SK-N-SH (cell line): ENCODE data around the gene KRT80. TPM values are rescaled to one million over a fixed set of nuclear protein-coding genes. Genes with fewer than 3 reads are reported as not detected.

Experiments
- CTCF ChIA-PET: fragments of 300-600, 350-600 bp; formaldehyde crosslinking; extraction: SDS; loops from one replicate; lab custom pipeline; 2021; lab: Yijun Ruan, JAX
- POLR2A ChIA-PET: fragments of 350-600 bp; sonication (Branson Sonifier 250); formaldehyde crosslinking; extraction: SDS; loops from one replicate; lab custom pipeline; 2020; ENCODE audit warnings: antibody characterized with exemption, inconsistent platforms; lab: Yijun Ruan, JAX
- DNase-seq: peaks from one replicate; pipeline ENCODE4 v3.0.0; 2012
- H2AFZ ChIP-seq: fragments of 200-600 bp; sonication (generic); 2 replicates; pipeline ENCODE4 v1.8.1; 2016; ENCODE audit warnings: antibody characterized with exemption, mild to moderate bottlenecking, low read depth
- H3F3A ChIP-seq: fragments of 200-600 bp; sonication (generic); replicated peaks from 2 replicates; pipeline ENCODE3; 2016; ENCODE audit warnings: antibody characterized with exemption, mild to moderate bottlenecking; ENCODE audit not compliant: insufficient read depth
- H3K27ac ChIP-seq, 2 experiments: fragments of 200-500 bp in 1 of 2; fragments of 200-600 bp in 1 of 2; sonication (Bioruptor generic) in 1 of 2; sonication (generic), shearing (Covaris generic) in 1 of 2; 2 replicates each; pipeline versions ENCODE4 v1.5.1 to v1.6.1; 2014 to 2016; ENCODE audit warnings: low read depth in 2 of 2, inconsistent platforms in 1 of 2, low read length in 1 of 2, mild to moderate bottlenecking in 1 of 2, mixed read lengths in 1 of 2
- H3K27me3 ChIP-seq: fragments of 200-600 bp; sonication (generic), shearing (Covaris generic); 2 replicates; pipeline ENCODE4 v1.6.1; 2016; ENCODE audit warnings: mixed run types; ENCODE audit not compliant: insufficient read depth
- H3K36me3 ChIP-seq, 2 experiments: fragments of 200-500 bp in 1 of 2; fragments of 200-600 bp in 1 of 2; sonication (Bioruptor generic) in 1 of 2; sonication (generic) in 1 of 2; replicated peaks in 1 of 2; 2 replicates each; pipeline versions ENCODE3 to v1.5.1; 2014 to 2016; ENCODE audit warnings: low read length in 1 of 2, mild to moderate bottlenecking in 1 of 2; ENCODE audit not compliant: insufficient read depth in 2 of 2, control insufficient read depth in 1 of 2
- H3K4me1 ChIP-seq, 2 experiments: fragments of 200-500 bp in 1 of 2; fragments of 200-600 bp in 1 of 2; sonication (Bioruptor generic) in 1 of 2; sonication (generic), shearing (Covaris generic) in 1 of 2; 2 replicates each; pipeline versions ENCODE4 v1.5.1 to v1.6.1; 2014 to 2016; ENCODE audit warnings: low read depth in 1 of 2, low read length in 1 of 2, mixed run types in 1 of 2; ENCODE audit not compliant: insufficient read depth in 2 of 2, control insufficient read depth in 1 of 2
- H3K4me2 ChIP-seq: fragments of 200-600 bp; sonication (generic), shearing (Covaris generic); 2 replicates; pipeline ENCODE4 v1.6.1; 2017; ENCODE audit warnings: mixed run types
- H3K4me3 ChIP-seq, 2 experiments: fragments of 200-500 bp in 1 of 2; fragments of 200-600 bp in 1 of 2; sonication (Bioruptor generic) in 1 of 2; sonication (generic), shearing (Covaris generic) in 1 of 2; 2 replicates each; pipeline versions ENCODE4 v1.5.1 to v1.8.1; 2014 to 2016; ENCODE audit warnings: low read depth in 2 of 2, inconsistent platforms in 1 of 2, low read length in 1 of 2, mild to moderate bottlenecking in 1 of 2, mixed read lengths in 1 of 2, moderate library complexity in 1 of 2
- H3K79me2 ChIP-seq: fragments of 200-600 bp; sonication (generic); 2 replicates; pipeline ENCODE4 v1.8.1; 2017; ENCODE audit warnings: mild to moderate bottlenecking; ENCODE audit not compliant: insufficient read depth
- H3K9ac ChIP-seq: fragments of 200-600 bp; sonication (generic); 2 replicates; pipeline ENCODE4 v1.6.1; 2017; ENCODE audit warnings: mixed run types
- H3K9me2 ChIP-seq: fragments of 200-600 bp; sonication (generic); 2 replicates; pipeline ENCODE4 v1.6.1; 2017; ENCODE audit warnings: mixed run types
- H3K9me3 ChIP-seq: fragments of 200-600 bp; sonication (generic); 2 replicates; pipeline ENCODE4 v1.6.1; 2017; ENCODE audit warnings: mixed run types, mild to moderate bottlenecking, moderate library complexity
- H4K20me1 ChIP-seq: fragments of 200-600 bp; sonication (generic); 2 replicates; pipeline ENCODE4 v1.6.1; 2017; ENCODE audit warnings: mild to moderate bottlenecking, mixed run types; ENCODE audit not compliant: insufficient read depth
- ELF1 ChIP-seq: IDR thresholded peaks from 2 replicates; pipeline ENCODE4 v1.4.0; 2012
- EP300 ChIP-seq, 2 experiments: IDR thresholded peaks; 2 replicates each; pipeline versions ENCODE4 v1.4.0 to v1.6.1; 2012; ENCODE audit warnings: borderline replicate concordance in 1 of 2, low read depth in 1 of 2, low read length in 1 of 2
- FOXJ3 ChIP-seq: sonication (generic); formaldehyde crosslinking; IDR thresholded peaks from 2 replicates; pipeline ENCODE4 v1.5.1; 2020; ENCODE audit warnings: mild to moderate bottlenecking, missing genetic modification reagents
- IRF3 ChIP-seq: fragments of 150-350 bp; IDR thresholded peaks from 2 replicates; pipeline ENCODE4 v1.6.1; 2016; ENCODE audit warnings: mild to moderate bottlenecking, low read depth, low read length
- NFIC ChIP-seq: IDR thresholded peaks from 2 replicates; pipeline ENCODE4 v1.4.0; 2012; ENCODE audit warnings: borderline replicate concordance
- NRF1 ChIP-seq: IDR thresholded peaks from 2 replicates; pipeline ENCODE4 v1.6.1; 2012; ENCODE audit warnings: low read depth, mild to moderate bottlenecking, low read length
- POLR2AphosphoS5 ChIP-seq: IDR thresholded peaks from 2 replicates; pipeline ENCODE4 v1.6.1; 2012; ENCODE audit warnings: low read depth, low read length
- SMC3 ChIP-seq: IDR thresholded peaks from 2 replicates; pipeline ENCODE4 v1.6.1; 2012; ENCODE audit warnings: low read depth, low read length, improper control_type of control experiment
- YY1 ChIP-seq: IDR thresholded peaks from 2 replicates; pipeline ENCODE4 v1.4.0; 2012; ENCODE audit warnings: low read depth, mild to moderate bottlenecking
- WGBS: methylation state at CpG from one replicate; pipeline ENCODE4 v1.1.6; 2017; ENCODE audit warnings: low lambda C conversion rate; 5-methylcytosine and 5-hydroxymethylcytosine counted together
- polyA plus RNA-seq, 3 experiments: library from polyadenylated mRNA; depleted of rRNA; stranded (reverse); fragments of >200 nt; gene quantifications; 2 replicates each; pipeline ENCODE4 v1.2.3, GENCODE V29; 2012

The KRT80 gene
- polyA plus RNA-seq, 1 of the 3 experiments (the other 2 are of a cell fraction), result 14.9 TPM

GRCh38 chr12:52223406-52224039 lies 31.7 kb upstream of the KRT80 start:
- 78% methylated on average over 5 of the region's 5 CpGs for WGBS
- peak overlapping the region in 1 of 2 experiments; percentile 32; a peak in 1 of 4 replicates for H3K27ac ChIP-seq

GRCh38 chr12:52222692-52223091 lies 30.9 kb upstream of the KRT80 start:
- Histone ChIP-seq H3K4me3 (no peak overlapping the region), H3K9me3 (peaks cover 4% of the 10 kb centered on the region; the same call in 1 of the 2 replicates), H3K4me1 (peaks cover 0 to 3% of the 10 kb centered on the region in 2 experiments; a peak in 1 of 4 replicates), H3K4me2 (no peak overlapping the region), H3K36me3 (no peaks in the 10 kb centered on the region), H3K79me2 (no peaks in the 10 kb centered on the region), H3K9me2 (no peaks in the 10 kb centered on the region), H2AFZ (no peak overlapping the region), H3F3A (peaks cover 31% of the 10 kb centered on the region), H3K27me3 (no peaks in the 10 kb centered on the region), H4K20me1 (no peaks in the 10 kb centered on the region), H3K27ac (peak overlapping the region in 1 of 2 experiments; percentile 18; a peak in 1 of 4 replicates), H3K9ac (no peak overlapping the region)
- ChIA-PET CTCF (interaction anchor here (0.7 to 3.0 kb wide), 18 partner anchors 8 to 197 kb away, joined by 3 to 23 read pairs (median 6); partner anchors contain the start of gene KRT83), POLR2A (no interaction called here)
- no peak for DNase-seq
- TF ChIP-seq IRF3, result no peak
- TF ChIP-seq EP300 (IDR thresholded peaks at IDR 0.05; ENCODE audit: borderline replicate concordance in 1 of 2, low read depth in 1 of 2, low read length in 1 of 2), result no peak
- no peak for TF ChIP-seq SMC3
- TF ChIP-seq NFIC, result no peak
- TF ChIP-seq FOXJ3 (CRISPR knock-in tag), result no peak
- no peak for TF ChIP-seq NRF1
- 79% methylated on average over 4 of the region's 4 CpGs for WGBS

More at GRCh38 chr12:52223406-52224039, 31.7 kb upstream of the KRT80 start:
- Histone ChIP-seq H3K79me2 (no peaks in the 10 kb centered on the region), H2AFZ (peak overlapping the region; percentile 43; the same call in 1 of the 2 replicates), H3K27me3 (no peaks in the 10 kb centered on the region), H3K4me3 (no peak overlapping the region), H3K36me3 (no peaks in the 10 kb centered on the region), H3K4me2 (no peak overlapping the region), H3K9ac (no peak overlapping the region), H3K4me1 (no peaks in the 10 kb centered on the region; a peak in 1 of 4 replicates), H4K20me1 (no peaks in the 10 kb centered on the region), H3K9me2 (no peaks in the 10 kb centered on the region), H3F3A (peaks cover 31% of the 10 kb centered on the region), H3K9me3 (peaks cover 4% of the 10 kb centered on the region; the same call in 1 of the 2 replicates)
- POLR2A ChIA-PET, result interaction anchor here (0.6 kb wide), 1 partner anchor 21 kb away, joined by 3 read pairs; no protein-coding TSS in a partner anchor
- DNase-seq, result no peak
- TF ChIP-seq POLR2AphosphoS5 (no peak), YY1 (no peak), ELF1 (no peak)
- CTCF ChIA-PET, result interaction anchor here (0.6 to 3.0 kb wide), 6 partner anchors 10 to 104 kb away, joined by 3 to 23 read pairs (median 6); no protein-coding TSS in a partner anchor
